ENCODE data around the gene PBX1.

PBX1 gene

GRCh38 chr1:164838786-164839185 is 279.8 kb downstream of the PBX1 start:
- H2AFZ ChIP-seq (ENCODE audit: low read depth, low read length), result no peak overlapping the region
- H3K27me3 ChIP-seq (ENCODE audit: low read depth, low read length), result peaks cover 12% of the 10 kb centered on the region; the same call in 1 of the 2 replicates
- no peaks in the 10 kb centered on the region for H3K36me3 ChIP-seq (replicated peaks; ENCODE audit: low read depth, low read length)
- H3K4me1 ChIP-seq (ENCODE audit: low read length), result no peaks in the 10 kb centered on the region
- no peak overlapping the region for H3K9ac ChIP-seq (ENCODE audit: low read length)
- H3K27ac ChIP-seq (ENCODE audit: low read length), result no peak overlapping the region
- TF ChIP-seq, protein P1, sequence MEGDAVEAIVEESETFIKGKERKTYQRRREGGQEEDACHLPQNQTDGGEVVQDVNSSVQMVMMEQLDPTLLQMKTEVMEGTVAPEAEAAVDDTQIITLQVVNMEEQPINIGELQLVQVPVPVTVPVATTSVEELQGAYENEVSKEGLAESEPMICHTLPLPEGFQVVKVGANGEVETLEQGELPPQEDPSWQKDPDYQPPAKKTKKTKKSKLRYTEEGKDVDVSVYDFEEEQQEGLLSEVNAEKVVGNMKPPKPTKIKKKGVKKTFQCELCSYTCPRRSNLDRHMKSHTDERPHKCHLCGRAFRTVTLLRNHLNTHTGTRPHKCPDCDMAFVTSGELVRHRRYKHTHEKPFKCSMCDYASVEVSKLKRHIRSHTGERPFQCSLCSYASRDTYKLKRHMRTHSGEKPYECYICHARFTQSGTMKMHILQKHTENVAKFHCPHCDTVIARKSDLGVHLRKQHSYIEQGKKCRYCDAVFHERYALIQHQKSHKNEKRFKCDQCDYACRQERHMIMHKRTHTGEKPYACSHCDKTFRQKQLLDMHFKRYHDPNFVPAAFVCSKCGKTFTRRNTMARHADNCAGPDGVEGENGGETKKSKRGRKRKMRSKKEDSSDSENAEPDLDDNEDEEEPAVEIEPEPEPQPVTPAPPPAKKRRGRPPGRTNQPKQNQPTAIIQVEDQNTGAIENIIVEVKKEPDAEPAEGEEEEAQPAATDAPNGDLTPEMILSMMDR (IDR thresholded peaks at IDR 0.05; ENCODE audit: low read depth, low read length), result no peak
- no peak for TF ChIP-seq EZH2phosphoT487 (IDR thresholded peaks at IDR 0.05; ENCODE audit: low read depth)
- no peaks in the 10 kb centered on the region for H3K79me2 ChIP-seq (ENCODE audit: low read length)
- no peak overlapping the region for H3K4me3 ChIP-seq (ENCODE audit: low read length)
- H3K4me2 ChIP-seq (ENCODE audit: low read length), result no peak overlapping the region
- H3K9me3 ChIP-seq (ENCODE audit: insufficient read depth, low read length), result no peaks in the 10 kb centered on the region
- no peaks in the 10 kb centered on the region for H4K20me1 ChIP-seq (ENCODE audit: insufficient read depth, low read length)

DNA sequence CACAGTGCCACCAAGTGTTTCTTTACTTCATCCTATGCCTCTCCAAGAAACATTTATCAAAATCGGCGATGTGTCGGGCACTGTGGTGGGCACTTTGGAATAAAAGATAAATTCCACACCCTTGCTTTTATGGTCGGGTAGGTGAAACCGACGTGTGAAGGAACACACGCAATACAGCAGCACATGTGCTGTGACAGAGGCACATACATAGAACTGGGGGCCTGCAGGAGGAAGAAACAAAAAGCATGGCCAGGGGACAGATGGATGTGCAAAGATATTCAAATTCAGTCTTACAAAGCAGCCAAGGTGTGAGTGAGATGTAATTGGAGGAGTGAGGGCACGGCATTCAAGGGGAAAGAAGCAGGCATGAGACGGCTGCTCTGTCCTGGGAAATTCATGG is 282.0 kb downstream of the PBX1 start:
- Histone ChIP-seq H3K4me1 (ENCODE audit: low read length) (no peaks in the 10 kb centered on the region), H3K9ac (ENCODE audit: low read length) (no peak overlapping the region), H3K27me3 (ENCODE audit: low read depth, low read length) (peaks cover 12% of the 10 kb centered on the region; the same call in 1 of the 2 replicates), H3K4me3 (ENCODE audit: low read length) (no peak overlapping the region), H3K79me2 (ENCODE audit: low read length) (no peaks in the 10 kb centered on the region), H3K27ac (ENCODE audit: low read length) (no peak overlapping the region), H2AFZ (ENCODE audit: low read depth, low read length) (no peak overlapping the region), H3K4me2 (ENCODE audit: low read length) (no peak overlapping the region), H3K36me3 (replicated peaks; ENCODE audit: low read depth, low read length) (no peaks in the 10 kb centered on the region), H4K20me1 (ENCODE audit: insufficient read depth, low read length) (no peaks in the 10 kb centered on the region), H3K9me3 (ENCODE audit: insufficient read depth, low read length) (no peaks in the 10 kb centered on the region)
- TF ChIP-seq, protein P1 (IDR thresholded peaks at IDR 0.05; ENCODE audit: low read depth, low read length), result no peak
- no peak for TF ChIP-seq EZH2phosphoT487 (IDR thresholded peaks at IDR 0.05; ENCODE audit: low read depth)

DNA sequence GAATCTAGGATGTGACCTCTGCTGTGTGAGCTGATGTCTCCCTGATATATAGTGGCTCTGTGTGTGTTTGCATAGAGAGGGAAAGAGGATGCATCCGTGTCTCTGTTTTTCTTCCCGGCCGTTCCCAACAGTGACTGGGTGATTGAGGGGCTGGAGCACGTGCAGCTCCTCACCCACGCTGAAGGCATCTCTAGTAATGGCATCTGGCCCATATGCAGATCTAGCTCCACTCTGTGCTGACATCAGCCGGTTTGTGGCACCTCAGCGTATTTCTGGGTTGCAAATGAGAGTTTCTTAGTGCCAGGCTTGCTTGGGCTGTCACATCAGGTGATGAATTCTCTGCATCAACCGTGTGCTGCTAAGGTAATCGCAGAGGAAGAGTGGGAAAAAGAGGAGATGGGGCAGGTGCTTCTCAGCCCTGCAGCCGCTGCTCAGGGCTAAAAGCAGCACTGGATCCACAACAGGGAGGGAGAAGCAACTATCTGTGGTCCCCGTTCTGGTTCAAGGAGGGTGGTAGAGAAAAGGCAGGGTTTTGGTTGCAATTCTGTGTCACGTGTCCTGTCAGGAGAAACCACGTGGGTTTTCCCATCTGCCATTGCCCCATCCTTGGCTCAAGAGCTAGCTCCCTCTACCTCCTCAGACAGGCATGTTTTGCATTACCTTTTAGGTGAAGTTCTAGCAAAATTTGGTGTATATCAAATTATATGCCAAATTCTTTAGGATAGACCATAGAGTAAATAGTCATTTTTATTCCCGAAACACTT is 282.9 kb downstream of the PBX1 start:
- no peak overlapping the region for H3K4me2 ChIP-seq (ENCODE audit: low read length)
- no peaks in the 10 kb centered on the region for H3K4me1 ChIP-seq (ENCODE audit: low read length)
- H2AFZ ChIP-seq (ENCODE audit: low read depth, low read length), result no peak overlapping the region
- H3K36me3 ChIP-seq (replicated peaks; ENCODE audit: low read depth, low read length), result no peaks in the 10 kb centered on the region
- H3K27ac ChIP-seq (ENCODE audit: low read length), result no peak overlapping the region
- H3K27me3 ChIP-seq (ENCODE audit: low read depth, low read length), result peaks cover 12% of the 10 kb centered on the region; the same call in 1 of the 2 replicates
- H3K9ac ChIP-seq (ENCODE audit: low read length), result no peak overlapping the region
- TF ChIP-seq EZH2phosphoT487 (IDR thresholded peaks at IDR 0.05; ENCODE audit: low read depth), result no peak
- TF ChIP-seq, protein P1 (IDR thresholded peaks at IDR 0.05; ENCODE audit: low read depth, low read length), result no peak
- H3K79me2 ChIP-seq (ENCODE audit: low read length), result no peaks in the 10 kb centered on the region
- H3K4me3 ChIP-seq (ENCODE audit: low read length), result no peak overlapping the region
- no peaks in the 10 kb centered on the region for H3K9me3 ChIP-seq (ENCODE audit: insufficient read depth, low read length)
- no peaks in the 10 kb centered on the region for H4K20me1 ChIP-seq (ENCODE audit: insufficient read depth, low read length)

DNA sequence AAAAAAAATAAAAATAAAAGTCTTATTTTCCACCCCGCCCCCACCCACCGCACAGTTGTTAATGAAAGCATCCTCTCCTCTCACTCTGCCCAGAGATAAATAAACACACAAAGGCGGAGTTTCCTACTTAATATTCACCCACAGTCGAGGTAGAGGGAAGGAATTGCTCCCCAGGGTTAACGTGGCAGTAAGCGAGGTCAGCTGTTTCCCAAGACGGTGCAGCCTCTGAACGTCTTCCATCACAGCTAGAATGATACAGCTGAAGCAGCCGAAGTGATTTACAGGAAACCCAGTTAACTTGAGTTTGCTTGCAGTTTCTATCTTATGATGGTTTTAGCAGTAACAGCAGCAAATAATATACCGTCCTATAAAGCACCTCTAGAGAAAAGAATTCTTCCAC is 283.9 kb downstream of the PBX1 start:
- Histone ChIP-seq H3K4me1 (ENCODE audit: low read length) (no peaks in the 10 kb centered on the region), H3K4me3 (ENCODE audit: low read length) (no peak overlapping the region), H3K4me2 (ENCODE audit: low read length) (no peak overlapping the region), H3K27me3 (ENCODE audit: low read depth, low read length) (peaks cover 12% of the 10 kb centered on the region; the same call in 1 of the 2 replicates), H3K79me2 (ENCODE audit: low read length) (no peaks in the 10 kb centered on the region), H3K27ac (ENCODE audit: low read length) (no peak overlapping the region), H3K9me3 (ENCODE audit: insufficient read depth, low read length) (no peaks in the 10 kb centered on the region), H2AFZ (ENCODE audit: low read depth, low read length) (no peak overlapping the region), H3K36me3 (replicated peaks; ENCODE audit: low read depth, low read length) (no peaks in the 10 kb centered on the region), H3K9ac (ENCODE audit: low read length) (no peak overlapping the region), H4K20me1 (ENCODE audit: insufficient read depth, low read length) (no peaks in the 10 kb centered on the region)
- no peak for TF ChIP-seq EZH2phosphoT487 (IDR thresholded peaks at IDR 0.05; ENCODE audit: low read depth)
- TF ChIP-seq, protein P1 (IDR thresholded peaks at IDR 0.05; ENCODE audit: low read depth, low read length), result no peak

Data from OCI-LY3 (cell line).